Measurements from ENCODE around the gene NECAB2.

NECAB2 gene

GRCh38 chr16:84029297-84030047 is 61.4 kb downstream of the NECAB2 start:
- DNase-seq: no peak

GRCh38 chr16:84031556-84031955 is 63.5 kb downstream of the NECAB2 start:
- DNase-seq: no peak

GRCh38 chr16:84032458-84033178 is 64.6 kb downstream of the NECAB2 start:
- DNase-seq: no peak

GRCh38 chr16:84033251-84034195 is 65.5 kb downstream of the NECAB2 start:
- DNase-seq: no peak

- DNase-seq: no peak
Observed at GRCh38 chr16:84034516-84034915, 66.5 kb downstream of the NECAB2 start.

GRCh38 chr16:84036131-84036530 is 68.1 kb downstream of the NECAB2 start:
- no peak for DNase-seq

- DNase-seq: no peak
Observed at GRCh38 chr16:84036982-84037425, 69.0 kb downstream of the NECAB2 start.

- no peak for DNase-seq
Observed at GRCh38 chr16:84038469-84038868, 70.4 kb downstream of the NECAB2 start.

GRCh38 chr16:84039696-84040095 is 71.7 kb downstream of the NECAB2 start:
- DNase-seq: no peak

- DNase-seq: no peak
Observed at GRCh38 chr16:84040226-84040822, 72.3 kb downstream of the NECAB2 start.

GRCh38 chr16:84040823-84041820 is 73.1 kb downstream of the NECAB2 start:
- no peak for DNase-seq

GRCh38 chr16:84041881-84042280 is 73.8 kb downstream of the NECAB2 start:
- no peak for DNase-seq

GRCh38 chr16:84042308-84042878 is 74.3 kb downstream of the NECAB2 start, which contains the start of gene SLC38A8:
Gene SLC38A8, minus strand, starts transcription at chr16:84042795. Its CDS starts 638 bp downstream, at chr16:84042157.
- DNase-seq: no peak

- DNase-seq: no peak
Observed at GRCh38 chr16:84042879-84043485, 74.9 kb downstream of the NECAB2 start.

GRCh38 chr16:84043486-84044117 is 75.6 kb downstream of the NECAB2 start:
- DNase-seq: no peak

GRCh38 chr16:84044118-84044488 is 76.1 kb downstream of the NECAB2 start:
- DNase-seq: no peak

- no peak for DNase-seq
Observed at GRCh38 chr16:84045001-84045817, 77.2 kb downstream of the NECAB2 start.

- DNase-seq: no peak
Observed at GRCh38 chr16:84045818-84046470, 77.9 kb downstream of the NECAB2 start.
